ENCODE results near the gene PIK3CA.

PIK3CA gene

GRCh38 chr3:179158336-179159039 lies 10.3 kb downstream of the PIK3CA start:
- peaks cover 72% of the 10 kb centered on the region for H4K20me1 ChIP-seq (ENCODE audit: insufficient read depth, low read length)
- H3K27me3 ChIP-seq (ENCODE audit: insufficient read depth, low read length, poor library complexity), result no peaks in the 10 kb centered on the region
- no peak overlapping the region for H3K9ac ChIP-seq (ENCODE audit: low read depth, low read length)
- TF ChIP-seq EZH2 (IDR thresholded peaks at IDR 0.05; ENCODE audit: borderline replicate concordance, low read depth, low read length, severe bottlenecking) (no peak), CTCF (IDR thresholded peaks at IDR 0.05; ENCODE audit: borderline replicate concordance, extremely low read depth, low read length, poor library complexity, severe bottlenecking) (no peak)
- no peaks in the 10 kb centered on the region for H3K4me1 ChIP-seq (ENCODE audit: insufficient read depth, low read length)
- H3K79me2 ChIP-seq (ENCODE audit: insufficient read depth, low read length), result peaks cover 99% of the 10 kb centered on the region
- no peaks in the 10 kb centered on the region for H3K9me3 ChIP-seq (ENCODE audit: insufficient read depth, low read length, severe bottlenecking)
- no peak overlapping the region for H3K4me2 ChIP-seq (ENCODE audit: insufficient read depth, low read length)
- H3K27ac ChIP-seq (ENCODE audit: low read length), result no peak overlapping the region
- H2AFZ ChIP-seq (ENCODE audit: low read depth, low read length), result no peak overlapping the region
- no peaks in the 10 kb centered on the region for H3K36me3 ChIP-seq (ENCODE audit: insufficient read depth, low read length)
- DNase-seq, result no peak
- H3K4me3 ChIP-seq (ENCODE audit: low read depth in 1 of 2, low read length in 2 of 2), result no peak overlapping the region
- no peak for ATAC-seq (ENCODE audit: insufficient read depth, low read depth)

GRCh38 chr3:179163503-179163902 lies 15.3 kb downstream of the PIK3CA start:
- H4K20me1 ChIP-seq (ENCODE audit: insufficient read depth, low read length), result peaks cover 51% of the 10 kb centered on the region
- H3K27me3 ChIP-seq (ENCODE audit: insufficient read depth, low read length, poor library complexity), result no peaks in the 10 kb centered on the region

GRCh38 chr3:179164857-179165256 lies 16.7 kb downstream of the PIK3CA start:
- no peak overlapping the region for H3K9ac ChIP-seq (ENCODE audit: low read depth, low read length)
- no peak overlapping the region for H3K4me2 ChIP-seq (ENCODE audit: insufficient read depth, low read length)
- H2AFZ ChIP-seq (ENCODE audit: low read depth, low read length), result no peak overlapping the region
- no peak for ATAC-seq (ENCODE audit: insufficient read depth, low read depth)
- no peak for DNase-seq
- no peaks in the 10 kb centered on the region for H3K4me1 ChIP-seq (ENCODE audit: insufficient read depth, low read length)
- H3K79me2 ChIP-seq (ENCODE audit: insufficient read depth, low read length), result peaks cover 98% of the 10 kb centered on the region
- H3K9me3 ChIP-seq (ENCODE audit: insufficient read depth, low read length, severe bottlenecking), result no peaks in the 10 kb centered on the region
- H3K4me3 ChIP-seq (ENCODE audit: low read depth in 1 of 2, low read length in 2 of 2), result no peak overlapping the region
- no peaks in the 10 kb centered on the region for H3K27me3 ChIP-seq (ENCODE audit: insufficient read depth, low read length, poor library complexity)
- H3K27ac ChIP-seq (ENCODE audit: low read length), result no peak overlapping the region
- no peaks in the 10 kb centered on the region for H3K36me3 ChIP-seq (ENCODE audit: insufficient read depth, low read length)
- no peak for TF ChIP-seq EZH2 (IDR thresholded peaks at IDR 0.05; ENCODE audit: borderline replicate concordance, low read depth, low read length, severe bottlenecking)
- no peak for TF ChIP-seq CTCF (IDR thresholded peaks at IDR 0.05; ENCODE audit: borderline replicate concordance, extremely low read depth, low read length, poor library complexity, severe bottlenecking)
- peaks cover 43% of the 10 kb centered on the region for H4K20me1 ChIP-seq (ENCODE audit: insufficient read depth, low read length)

More at GRCh38 chr3:179163503-179163902, 15.3 kb downstream of the PIK3CA start:
- no peak overlapping the region for H3K4me2 ChIP-seq (ENCODE audit: insufficient read depth, low read length)
- DNase-seq, result no peak
- H3K79me2 ChIP-seq (ENCODE audit: insufficient read depth, low read length), result peaks cover 98% of the 10 kb centered on the region
- no peak overlapping the region for H2AFZ ChIP-seq (ENCODE audit: low read depth, low read length)
- H3K36me3 ChIP-seq (ENCODE audit: insufficient read depth, low read length), result no peaks in the 10 kb centered on the region
- no peaks in the 10 kb centered on the region for H3K4me1 ChIP-seq (ENCODE audit: insufficient read depth, low read length)
- TF ChIP-seq CTCF (IDR thresholded peaks at IDR 0.05; ENCODE audit: borderline replicate concordance, extremely low read depth, low read length, poor library complexity, severe bottlenecking) (no peak), EZH2 (IDR thresholded peaks at IDR 0.05; ENCODE audit: borderline replicate concordance, low read depth, low read length, severe bottlenecking) (no peak)
- ATAC-seq (ENCODE audit: insufficient read depth, low read depth), result no peak
- no peak overlapping the region for H3K4me3 ChIP-seq (ENCODE audit: low read depth in 1 of 2, low read length in 2 of 2)
- no peak overlapping the region for H3K9ac ChIP-seq (ENCODE audit: low read depth, low read length)
- no peak overlapping the region for H3K27ac ChIP-seq (ENCODE audit: low read length)
- no peaks in the 10 kb centered on the region for H3K9me3 ChIP-seq (ENCODE audit: insufficient read depth, low read length, severe bottlenecking)

Data from DND-41 (cell line).